ENCODE results near the gene SHISA6. TPM values are rescaled to one million over a fixed set of nuclear protein-coding genes. Genes with fewer than 3 reads are reported as not detected.

Gene SHISA6
- total and polyA plus RNA-seq, 5 donors from 2014 or later = not detected

DNA sequence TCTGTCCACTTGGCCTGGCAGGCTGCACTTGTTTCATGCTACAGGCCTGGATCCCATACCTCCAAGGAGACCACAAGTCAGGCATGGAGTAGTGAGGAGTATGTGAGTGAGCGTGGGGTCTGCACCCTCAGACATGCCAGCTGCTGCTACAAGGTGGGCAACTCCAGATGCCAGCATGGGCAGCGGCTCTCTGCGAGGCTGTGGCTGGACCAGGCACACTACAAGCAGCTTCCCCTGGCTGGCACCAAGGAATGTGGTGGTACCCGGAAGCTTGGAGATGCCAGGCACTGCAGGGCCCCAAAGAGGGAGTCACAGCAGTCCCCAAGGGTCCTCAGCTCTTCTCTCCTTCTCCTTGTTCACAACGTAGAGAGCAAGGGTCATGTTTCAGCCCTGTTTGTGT, 341.2 kb downstream of the SHISA6 start:
- Mint-ChIP-seq H3K4me3 (no peak overlapping the region), H3K4me1 (no peaks in the 10 kb centered on the region), H3K27me3 (no peaks in the 10 kb centered on the region), H3K9me3 (peaks cover 0 to 18% (median 4%) of the 10 kb centered on the region in 7 donors), H3K36me3 (no peaks in the 10 kb centered on the region), H3K27ac (no peak overlapping the region)
- H3K9me3 ChIP-seq (ENCODE audit: control insufficient read depth in 2 of 2, low read length in 2 of 2) = no peaks in the 10 kb centered on the region
- H3K27ac ChIP-seq (ENCODE audit: insufficient read depth, low read length, poor library complexity, severe bottlenecking) = no peak overlapping the region
- ATAC-seq (ENCODE audit: low read depth in 2 of 2) (no peak), DNase-seq (no peak)
- no peaks in the 10 kb centered on the region for H3K4me1 ChIP-seq (ENCODE audit: control insufficient read depth, insufficient read depth, low read length, poor library complexity, severe bottlenecking)
- H3K4me3 ChIP-seq (ENCODE audit: low read depth, low read length) = no peak overlapping the region
- H3K36me3 ChIP-seq (ENCODE audit: control insufficient read depth, insufficient read depth, low read length) = no peaks in the 10 kb centered on the region
- no peaks in the 10 kb centered on the region for H3K27me3 ChIP-seq (ENCODE audit: control insufficient read depth, insufficient read depth, low read length)

DNA sequence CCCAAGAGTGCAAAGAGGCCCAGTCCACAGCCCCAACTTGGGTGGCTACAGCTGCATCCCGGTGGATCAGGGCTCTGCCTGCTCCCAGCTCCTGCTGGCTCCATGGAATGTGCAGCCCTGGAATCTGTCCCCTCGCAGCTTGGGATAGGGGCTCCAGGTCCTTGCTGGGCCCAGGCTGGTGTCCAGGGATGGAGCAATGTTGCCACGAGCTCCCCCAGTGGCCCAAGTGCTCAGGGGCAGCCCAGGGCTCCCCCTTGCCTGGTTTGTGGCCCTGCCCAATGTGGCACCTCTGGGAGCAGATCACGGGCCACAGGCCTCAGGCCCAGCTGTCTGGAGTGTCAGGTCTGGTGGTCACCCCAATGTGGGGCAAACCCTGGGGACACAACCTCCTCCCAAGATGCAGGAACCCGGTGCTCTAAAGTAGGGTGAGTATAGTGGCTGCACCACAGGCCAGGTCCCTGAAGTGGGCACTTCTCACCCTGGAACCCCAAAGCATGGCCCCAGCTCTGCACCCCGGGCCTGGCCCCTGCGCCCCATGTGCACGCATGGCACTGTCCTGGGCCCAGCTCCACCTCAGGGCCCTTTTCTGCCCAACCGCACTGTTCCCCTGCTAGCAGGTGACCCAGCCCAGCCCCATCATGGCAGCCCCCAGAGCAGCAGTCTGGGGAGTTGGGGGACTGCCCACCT, 342.4 kb downstream of the SHISA6 start:
- DNase-seq (no peak), ATAC-seq (ENCODE audit: low read depth in 2 of 2) (no peak)
- Mint-ChIP-seq H3K4me1 (no peaks in the 10 kb centered on the region), H3K36me3 (no peaks in the 10 kb centered on the region), H3K27ac (no peak overlapping the region), H3K27me3 (no peaks in the 10 kb centered on the region), H3K4me3 (no peak overlapping the region), H3K9me3 (peaks cover 0 to 12% (median 3%) of the 10 kb centered on the region in 7 donors)
- H3K27me3 ChIP-seq (ENCODE audit: control insufficient read depth, insufficient read depth, low read length) = no peaks in the 10 kb centered on the region
- H3K4me3 ChIP-seq (ENCODE audit: low read depth, low read length) = no peak overlapping the region
- no peaks in the 10 kb centered on the region for H3K9me3 ChIP-seq (ENCODE audit: control insufficient read depth in 2 of 2, low read length in 2 of 2)
- H3K36me3 ChIP-seq (ENCODE audit: control insufficient read depth, insufficient read depth, low read length) = no peaks in the 10 kb centered on the region
- no peaks in the 10 kb centered on the region for H3K4me1 ChIP-seq (ENCODE audit: control insufficient read depth, insufficient read depth, low read length, poor library complexity, severe bottlenecking)
- no peak overlapping the region for H3K27ac ChIP-seq (ENCODE audit: insufficient read depth, low read length, poor library complexity, severe bottlenecking)

DNA sequence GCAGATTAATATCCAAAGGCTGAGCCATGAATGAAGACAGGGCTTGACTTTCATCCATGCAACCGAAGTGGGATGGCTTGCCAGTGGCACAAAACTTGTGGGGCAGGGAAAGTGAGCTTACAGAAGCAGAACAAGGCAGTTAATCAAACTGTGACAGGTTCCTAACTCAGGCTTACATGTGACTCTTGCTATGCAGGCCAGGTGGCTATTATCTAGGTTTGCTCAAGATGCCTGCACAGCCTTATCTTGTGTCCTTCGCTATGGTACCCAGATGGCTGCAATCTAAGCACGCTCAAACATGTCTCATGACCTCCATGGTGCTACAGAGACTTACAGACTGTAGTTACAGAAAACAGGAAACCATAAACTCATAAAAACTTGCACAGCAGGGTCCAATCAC, 348.7 kb downstream of the SHISA6 start:
- Histone ChIP-seq H3K36me3 (ENCODE audit: control insufficient read depth, insufficient read depth, low read length) (no peaks in the 10 kb centered on the region), H3K27me3 (ENCODE audit: control insufficient read depth, insufficient read depth, low read length) (no peaks in the 10 kb centered on the region), H3K4me3 (ENCODE audit: low read depth, low read length) (no peak overlapping the region), H3K4me1 (ENCODE audit: control insufficient read depth, insufficient read depth, low read length, poor library complexity, severe bottlenecking) (no peaks in the 10 kb centered on the region), H3K9me3 (ENCODE audit: control insufficient read depth in 2 of 2, low read length in 2 of 2) (no peaks in the 10 kb centered on the region), H3K27ac (ENCODE audit: insufficient read depth, low read length, poor library complexity, severe bottlenecking) (no peak overlapping the region)
- H3K27ac Mint-ChIP-seq = no peak overlapping the region
- ATAC-seq (ENCODE audit: low read depth in 2 of 2) (no peak), DNase-seq (no peak)
- no peaks in the 10 kb centered on the region for H3K36me3 Mint-ChIP-seq
- H3K9me3 Mint-ChIP-seq = peaks cover 0 to 10% (median 5%) of the 10 kb centered on the region in 7 donors
- no peak overlapping the region for H3K4me3 Mint-ChIP-seq
- H3K4me1 Mint-ChIP-seq = no peaks in the 10 kb centered on the region
- H3K27me3 Mint-ChIP-seq = no peaks in the 10 kb centered on the region

DNA sequence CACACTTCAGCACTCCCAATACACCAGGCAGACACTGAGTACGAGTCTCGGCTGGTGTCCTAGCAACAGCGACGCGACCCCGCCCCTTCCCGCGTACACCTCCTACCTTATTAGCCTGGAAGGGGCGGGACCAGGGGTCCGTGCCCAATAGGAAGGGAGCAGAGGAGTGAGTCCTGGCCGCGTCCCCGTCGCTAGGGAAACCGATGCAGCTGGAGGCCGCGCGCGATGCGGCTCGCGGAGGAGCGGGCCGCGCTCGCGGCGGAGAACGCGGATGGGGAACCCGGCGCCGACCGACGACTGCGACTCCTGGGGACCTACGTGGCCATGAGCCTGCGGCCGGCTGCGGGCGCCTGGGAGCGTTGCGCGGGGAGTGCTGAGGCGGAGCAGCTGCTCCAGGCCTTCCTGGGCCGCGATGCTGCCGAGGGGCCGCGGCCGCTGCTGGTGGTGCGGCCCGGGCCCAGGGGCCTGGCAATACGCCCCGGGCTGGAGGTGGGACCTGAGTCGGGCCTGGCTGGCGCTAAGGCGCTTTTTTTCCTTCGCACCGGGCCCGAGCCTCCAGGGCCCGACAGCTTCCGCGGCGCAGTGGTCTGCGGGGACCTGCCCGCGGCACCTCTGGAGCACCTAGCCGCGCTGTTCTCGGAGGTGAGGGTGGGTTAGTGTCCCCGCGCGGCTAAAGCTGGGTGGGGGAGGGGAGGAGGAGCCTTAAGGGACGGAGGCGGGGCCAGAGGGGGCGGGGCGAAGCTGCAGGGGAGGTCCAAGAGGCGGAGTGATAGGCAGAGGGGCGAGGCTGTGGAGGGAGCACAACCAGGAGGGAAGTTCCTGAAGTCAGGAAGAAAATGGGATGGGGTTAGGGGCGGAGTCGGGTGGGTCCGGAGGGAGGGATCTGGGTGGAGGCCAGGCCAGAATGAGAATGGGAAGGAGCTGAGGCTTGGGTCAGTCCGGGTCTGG, 357.5 kb downstream of the SHISA6 start, which contains the start of gene DNAH9:
Gene DNAH9, plus strand, starts transcription at position 197 of the 948 bp plus-strand sequence. Its CDS starts 29 bp downstream, at position 226.
- Histone ChIP-seq H3K4me3 (ENCODE audit: low read depth, low read length) (no peak within 1 kb of the TSS), H3K27ac (ENCODE audit: insufficient read depth, low read length, poor library complexity, severe bottlenecking) (no peak within 1 kb of the TSS), H3K36me3 (ENCODE audit: control insufficient read depth, insufficient read depth, low read length) (no peaks in the 10 kb centered on the region), H3K27me3 (ENCODE audit: control insufficient read depth, insufficient read depth, low read length) (no peaks in the 10 kb centered on the region), H3K4me1 (ENCODE audit: control insufficient read depth, insufficient read depth, low read length, poor library complexity, severe bottlenecking) (no peaks in the 10 kb centered on the region), H3K9me3 (ENCODE audit: control insufficient read depth in 2 of 2, low read length in 2 of 2) (no peaks in the 10 kb centered on the region)
- ATAC-seq (ENCODE audit: low read depth in 2 of 2) = no peak
- peak in 1 of 3 donors; percentile 48 for DNase-seq
- Mint-ChIP-seq H3K4me3 (peak within 1 kb of the TSS in 1 of 4 donors; percentile 8), H3K27ac (no peak within 1 kb of the TSS), H3K27me3 (peaks cover 7% of the 10 kb centered on the region), H3K4me1 (peaks cover 0 to 2% (median 0%) of the 10 kb centered on the region in 4 donors), H3K9me3 (peaks cover 0 to 11% (median 4%) of the 10 kb centered on the region in 7 donors), H3K36me3 (no peaks in the 10 kb centered on the region)

DNA sequence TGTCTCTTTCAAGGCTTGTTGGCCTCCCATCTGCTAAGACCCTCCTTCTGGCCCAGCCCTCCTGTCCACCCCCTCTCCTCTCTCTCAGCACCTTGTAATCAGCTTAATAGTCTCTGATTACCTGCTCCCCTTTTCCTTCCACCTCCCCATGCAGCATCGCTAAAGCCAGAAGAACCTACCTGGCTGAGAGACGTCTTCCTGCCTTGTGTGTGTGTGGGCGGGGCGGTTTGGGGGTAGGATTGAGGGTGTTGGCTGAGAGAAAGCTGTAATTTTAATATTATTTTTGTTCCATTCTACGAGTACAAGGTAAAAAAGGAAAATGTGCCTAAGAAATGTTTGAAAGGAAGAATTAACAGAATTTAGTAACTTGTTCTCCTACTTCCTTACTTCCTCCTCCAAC, 360.6 kb downstream of the SHISA6 start:
- ATAC-seq (ENCODE audit: low read depth in 2 of 2) (no peak), DNase-seq (no peak)
- no peak overlapping the region for H3K27ac ChIP-seq (ENCODE audit: insufficient read depth, low read length, poor library complexity, severe bottlenecking)
- no peaks in the 10 kb centered on the region for H3K27me3 ChIP-seq (ENCODE audit: control insufficient read depth, insufficient read depth, low read length)
- H3K4me3 ChIP-seq (ENCODE audit: low read depth, low read length) = no peak overlapping the region
- no peaks in the 10 kb centered on the region for H3K36me3 ChIP-seq (ENCODE audit: control insufficient read depth, insufficient read depth, low read length)
- no peaks in the 10 kb centered on the region for H3K9me3 ChIP-seq (ENCODE audit: control insufficient read depth in 2 of 2, low read length in 2 of 2)
- H3K4me1 ChIP-seq (ENCODE audit: control insufficient read depth, insufficient read depth, low read length, poor library complexity, severe bottlenecking) = no peaks in the 10 kb centered on the region
- Mint-ChIP-seq H3K4me3 (no peak overlapping the region), H3K9me3 (peaks cover 0 to 7% (median 3%) of the 10 kb centered on the region in 7 donors), H3K36me3 (no peaks in the 10 kb centered on the region), H3K4me1 (peaks cover 0 to 2% (median 0%) of the 10 kb centered on the region in 4 donors), H3K27me3 (peaks cover 7% of the 10 kb centered on the region), H3K27ac (no peak overlapping the region)

DNA sequence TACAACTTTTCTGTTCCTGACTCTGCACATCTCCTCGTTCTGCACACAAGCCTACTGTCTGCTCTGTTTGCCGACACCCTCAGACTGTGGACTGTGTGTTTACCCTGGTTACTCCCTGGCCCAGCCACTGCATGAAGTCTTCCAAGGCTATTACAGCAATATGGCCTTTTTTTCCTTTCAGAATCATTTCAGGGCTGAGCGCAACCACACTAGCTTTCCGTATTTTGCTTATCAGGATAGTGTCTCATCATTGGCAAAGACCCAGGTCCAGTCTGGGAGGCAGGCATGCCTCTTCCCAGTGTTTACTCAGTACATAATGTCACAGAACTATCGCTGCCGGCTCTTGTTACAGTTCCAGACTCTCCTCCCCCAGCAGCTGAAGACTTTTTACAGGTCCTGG, 367.4 kb downstream of the SHISA6 start:
- ATAC-seq (ENCODE audit: low read depth in 2 of 2) = no peak
- Histone ChIP-seq H3K4me1 (ENCODE audit: control insufficient read depth, insufficient read depth, low read length, poor library complexity, severe bottlenecking) (no peaks in the 10 kb centered on the region), H3K9me3 (ENCODE audit: control insufficient read depth in 2 of 2, low read length in 2 of 2) (no peaks in the 10 kb centered on the region), H3K36me3 (ENCODE audit: control insufficient read depth, insufficient read depth, low read length) (no peaks in the 10 kb centered on the region), H3K27me3 (ENCODE audit: control insufficient read depth, insufficient read depth, low read length) (no peaks in the 10 kb centered on the region), H3K27ac (ENCODE audit: insufficient read depth, low read length, poor library complexity, severe bottlenecking) (no peak overlapping the region), H3K4me3 (ENCODE audit: low read depth, low read length) (no peak overlapping the region)
- no peaks in the 10 kb centered on the region for H3K36me3 Mint-ChIP-seq
- H3K27me3 Mint-ChIP-seq = no peaks in the 10 kb centered on the region
- DNase-seq = no peak
- no peak overlapping the region for H3K4me3 Mint-ChIP-seq
- H3K27ac Mint-ChIP-seq = no peak overlapping the region
- no peaks in the 10 kb centered on the region for H3K4me1 Mint-ChIP-seq
- H3K9me3 Mint-ChIP-seq = peaks cover 0 to 6% (median 0%) of the 10 kb centered on the region in 7 donors

DNA sequence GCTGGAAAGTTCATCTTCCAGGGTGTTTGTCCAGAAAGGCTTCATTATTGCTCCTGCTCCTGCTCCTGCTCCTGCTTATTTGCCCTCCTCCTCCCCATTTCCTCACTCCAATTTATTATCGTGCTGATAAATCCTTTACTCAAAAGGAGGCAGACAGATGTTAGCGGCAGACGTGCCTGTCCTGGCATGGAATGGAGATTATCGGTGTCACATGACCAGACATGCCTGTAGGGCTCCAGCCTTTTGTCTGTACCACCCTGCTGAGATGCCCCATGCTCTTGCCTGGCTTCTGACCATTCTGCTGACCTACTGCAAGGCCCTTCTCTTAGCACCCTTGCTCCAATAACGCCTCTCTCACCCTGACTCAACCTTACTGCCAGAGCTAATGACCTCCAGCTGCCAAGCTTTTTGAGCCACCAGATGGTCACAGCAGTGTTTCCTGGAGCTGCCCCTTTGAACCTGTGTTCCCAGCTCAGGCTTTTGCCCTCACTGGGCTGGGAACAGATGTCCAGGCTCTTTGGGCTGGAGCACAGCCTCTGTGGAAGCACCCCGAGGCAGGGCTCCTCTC, 370.1 kb downstream of the SHISA6 start:
- Mint-ChIP-seq H3K4me3 (no peak overlapping the region), H3K4me1 (no peaks in the 10 kb centered on the region), H3K27me3 (no peaks in the 10 kb centered on the region), H3K27ac (no peak overlapping the region), H3K9me3 (peaks cover 0 to 4% (median 0%) of the 10 kb centered on the region in 7 donors), H3K36me3 (no peaks in the 10 kb centered on the region)
- Histone ChIP-seq H3K36me3 (ENCODE audit: control insufficient read depth, insufficient read depth, low read length) (no peaks in the 10 kb centered on the region), H3K27me3 (ENCODE audit: control insufficient read depth, insufficient read depth, low read length) (no peaks in the 10 kb centered on the region), H3K4me1 (ENCODE audit: control insufficient read depth, insufficient read depth, low read length, poor library complexity, severe bottlenecking) (no peaks in the 10 kb centered on the region), H3K9me3 (ENCODE audit: control insufficient read depth in 2 of 2, low read length in 2 of 2) (no peaks in the 10 kb centered on the region), H3K27ac (ENCODE audit: insufficient read depth, low read length, poor library complexity, severe bottlenecking) (no peak overlapping the region), H3K4me3 (ENCODE audit: low read depth, low read length) (no peak overlapping the region)
- ATAC-seq (ENCODE audit: low read depth in 2 of 2) = no peak
- no peak for DNase-seq
